ENCODE measurements around the gene SUSD4. TPM values are rescaled to one million over a fixed set of nuclear protein-coding genes. Genes with fewer than 3 reads are reported as not detected.

Gene SUSD4
- total and polyA plus RNA-seq, 9 of the 15 experiments (the other 6 are each of a cell fraction or from before 2014, with no cell fraction given), result 0.06 to 1.7 (median 0.09) TPM; not detected in 4

- no peak for TF ChIP-seq GTF3C2 (IDR thresholded peaks at IDR 0.05; ENCODE audit: borderline replicate concordance, extremely low read depth, insufficient read length)
- TF ChIP-seq RNF2 (IDR thresholded peaks at IDR 0.05), result no peak
- TF ChIP-seq BRD4 (IDR thresholded peaks at IDR 0.05), result no peak
- no peak for TF ChIP-seq ZNF583 (CRISPR knock-in tag; IDR thresholded peaks at IDR 0.05)
- TF ChIP-seq MED1 (CRISPR knock-in tag; IDR thresholded peaks at IDR 0.05; ENCODE audit: borderline replicate concordance), result no peak
- no peak for TF ChIP-seq GMEB1 (CRISPR knock-in tag; IDR thresholded peaks at IDR 0.05)
- no peak for TF ChIP-seq MEF2A (IDR thresholded peaks at IDR 0.05; ENCODE audit: control insufficient read depth, low read depth, low read length)
- no peak for TF ChIP-seq GATA2 (CRISPR knock-in tag; IDR thresholded peaks at IDR 0.05)
- TF ChIP-seq SAFB (IDR thresholded peaks at IDR 0.05; ENCODE audit: borderline replicate concordance, low read depth, low read length), result no peak
- TF ChIP-seq ZC3H11A (IDR thresholded peaks at IDR 0.05; ENCODE audit: low read depth, low read length), result no peak
- no peak for TF ChIP-seq RBM39 (optimal IDR thresholded peaks at IDR 0.05; ENCODE audit: low read depth, low read length)
- TF ChIP-seq MEIS2 (IDR thresholded peaks at IDR 0.05; ENCODE audit: partially characterized antibody), result no peak
- TF ChIP-seq ZSCAN32 (CRISPR knock-in tag; IDR thresholded peaks at IDR 0.05), result no peak
- TF ChIP-seq ZNF407 (IDR thresholded peaks at IDR 0.05; ENCODE audit: low read depth), result no peak
- no peak for TF ChIP-seq CHD1 (IDR thresholded peaks at IDR 0.05; ENCODE audit: low read length)
- TF ChIP-seq ETV6 (IDR thresholded peaks at IDR 0.05; ENCODE audit: borderline replicate concordance in 1 of 2, low read depth in 2 of 2, low read length in 1 of 2), result no peak
- no peak for TF ChIP-seq ETV6 (CRISPR knock-in tag; IDR thresholded peaks at IDR 0.05; ENCODE audit: borderline replicate concordance)
- no peak for TF ChIP-seq SRSF1 (IDR thresholded peaks at IDR 0.05; ENCODE audit: low read depth, low read length)
Observed at GRCh38 chr1:223216074-223216473, 147.9 kb downstream of the SUSD4 start (continued).

Measured in K562 (cell line).